HG03108 (cell line): ENCODE measurements around the gene HSPA6.
"Not testable (repeated sequence)": the region's sequence is repeated elsewhere in the genome, so short reads cannot be mapped to it uniquely, and the experiment has no call there.

ENCODE experiments used
- ATAC-seq: cut with Tn5 transposase; IDR thresholded peaks from one replicate; pipeline ENCODE4 v1.9.1; 2021; ENCODE audit warnings: moderate library complexity; ENCODE audit not compliant: unreplicated experiment

HSPA6 gene

DNA sequence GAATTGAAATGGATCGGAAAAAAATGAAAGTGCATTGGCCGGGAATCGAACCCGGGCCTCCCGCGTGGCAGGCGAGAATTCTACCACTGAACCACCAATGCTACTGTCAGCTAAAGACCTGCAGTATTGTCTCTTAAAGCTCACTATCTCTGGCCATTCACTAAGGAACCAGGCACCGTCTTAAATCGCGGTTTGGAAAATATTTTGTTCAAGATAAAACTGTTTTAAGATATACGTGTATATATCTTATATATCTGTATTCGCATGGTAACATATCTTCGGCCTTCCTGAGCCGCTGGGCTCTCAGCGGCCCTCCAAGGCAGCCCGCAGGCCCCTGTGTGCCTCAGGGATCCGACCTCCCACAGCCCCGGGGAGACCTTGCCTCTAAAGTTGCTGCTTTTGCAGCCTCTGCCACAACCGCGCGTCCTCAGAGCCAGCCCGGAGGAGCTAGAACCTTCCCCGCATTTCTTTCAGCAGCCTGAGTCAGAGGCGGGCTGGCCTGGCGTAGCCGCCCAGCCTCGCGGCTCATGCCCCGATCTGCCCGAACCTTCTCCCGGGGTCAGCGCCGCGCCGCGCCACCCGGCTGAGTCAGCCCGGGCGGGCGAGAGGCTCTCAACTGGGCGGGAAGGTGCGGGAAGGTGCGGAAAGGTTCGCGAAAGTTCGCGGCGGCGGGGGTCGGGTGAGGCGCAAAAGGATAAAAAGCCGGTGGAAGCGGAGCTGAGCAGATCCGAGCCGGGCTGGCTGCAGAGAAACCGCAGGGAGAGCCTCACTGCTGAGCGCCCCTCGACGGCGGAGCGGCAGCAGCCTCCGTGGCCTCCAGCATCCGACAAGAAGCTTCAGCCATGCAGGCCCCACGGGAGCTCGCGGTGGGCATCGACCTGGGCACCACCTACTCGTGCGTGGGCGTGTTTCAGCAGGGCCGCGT, at the start of gene HSPA6:
HSPA6 (plus strand) TSS at position 724 of the 925 bp plus-strand sequence; CDS start at position 843, 119 bp downstream.
- not testable (repeated sequence) for ATAC-seq

DNA sequence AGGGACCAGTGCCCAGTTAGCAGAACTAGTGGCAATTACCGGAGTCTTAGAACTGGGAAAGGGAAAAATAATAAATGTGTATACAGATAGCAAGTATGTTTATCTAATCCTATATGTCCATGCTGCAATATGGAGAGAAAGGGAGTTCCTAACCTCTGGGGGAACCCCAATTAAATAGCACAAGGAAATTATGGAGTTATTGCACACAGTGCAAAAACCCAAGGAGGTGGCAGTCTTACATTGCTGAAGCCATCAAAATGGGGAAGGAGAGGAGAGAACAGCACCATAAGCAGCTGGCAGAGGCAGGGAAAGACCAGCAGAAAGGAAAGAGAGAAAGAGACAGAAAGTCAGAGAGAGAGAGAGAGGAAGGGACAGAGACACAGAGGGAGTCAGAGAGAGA, 46.6 kb upstream of the HSPA6 start:
- not testable (repeated sequence) for ATAC-seq

DNA sequence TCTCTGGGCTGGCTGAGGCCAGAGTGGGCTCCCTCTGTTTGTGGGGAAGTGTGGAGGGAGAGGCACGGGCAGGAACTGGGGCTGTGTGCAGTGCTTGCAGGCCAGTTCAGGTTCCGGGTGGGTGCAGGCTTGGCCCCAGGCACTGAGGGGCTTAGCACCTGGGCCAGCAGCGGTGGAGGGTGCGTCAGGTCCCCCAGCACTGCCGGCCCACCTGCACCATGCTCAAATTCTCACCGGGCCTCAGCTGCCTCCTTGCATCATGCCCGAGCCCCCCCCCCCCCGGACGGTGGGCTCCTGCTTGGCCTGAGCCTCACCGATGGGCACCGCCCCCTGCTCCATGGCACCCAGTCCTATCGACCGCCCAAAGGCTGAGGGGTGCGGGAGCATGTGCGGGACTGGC, 45.4 kb upstream of the HSPA6 start:
- no peak for ATAC-seq

DNA sequence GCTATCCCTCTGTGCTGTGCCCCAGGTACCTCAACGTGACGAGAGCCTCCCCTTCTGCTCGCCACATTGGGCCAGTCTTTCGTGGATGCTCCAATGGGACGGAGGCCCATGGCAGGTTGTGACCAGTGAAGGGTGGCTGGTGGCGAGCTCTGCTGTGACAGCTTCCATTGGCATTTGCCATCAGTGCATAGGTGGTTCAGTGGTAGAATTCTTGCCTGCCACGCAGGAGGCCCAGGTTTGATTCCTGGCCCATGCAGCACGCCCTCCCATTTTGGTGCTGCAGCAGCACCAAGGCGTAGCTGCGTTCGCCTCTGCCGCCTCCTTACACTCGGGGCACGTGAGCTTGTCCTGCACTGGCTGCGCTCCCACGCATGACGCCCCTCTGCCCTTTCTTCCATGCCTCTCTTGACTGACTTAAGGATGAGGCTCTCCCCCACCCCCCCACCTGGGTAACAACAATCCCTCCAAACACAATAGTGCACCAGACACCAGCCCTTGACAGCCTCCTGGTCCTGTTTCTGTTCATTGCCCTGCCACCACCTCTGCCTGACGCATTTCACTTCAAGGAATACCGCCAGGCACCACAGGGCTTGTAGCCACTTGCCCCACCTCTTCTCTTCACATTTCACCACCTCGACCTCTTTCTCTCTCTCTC, 43.8 kb upstream of the HSPA6 start:
- no peak for ATAC-seq

DNA sequence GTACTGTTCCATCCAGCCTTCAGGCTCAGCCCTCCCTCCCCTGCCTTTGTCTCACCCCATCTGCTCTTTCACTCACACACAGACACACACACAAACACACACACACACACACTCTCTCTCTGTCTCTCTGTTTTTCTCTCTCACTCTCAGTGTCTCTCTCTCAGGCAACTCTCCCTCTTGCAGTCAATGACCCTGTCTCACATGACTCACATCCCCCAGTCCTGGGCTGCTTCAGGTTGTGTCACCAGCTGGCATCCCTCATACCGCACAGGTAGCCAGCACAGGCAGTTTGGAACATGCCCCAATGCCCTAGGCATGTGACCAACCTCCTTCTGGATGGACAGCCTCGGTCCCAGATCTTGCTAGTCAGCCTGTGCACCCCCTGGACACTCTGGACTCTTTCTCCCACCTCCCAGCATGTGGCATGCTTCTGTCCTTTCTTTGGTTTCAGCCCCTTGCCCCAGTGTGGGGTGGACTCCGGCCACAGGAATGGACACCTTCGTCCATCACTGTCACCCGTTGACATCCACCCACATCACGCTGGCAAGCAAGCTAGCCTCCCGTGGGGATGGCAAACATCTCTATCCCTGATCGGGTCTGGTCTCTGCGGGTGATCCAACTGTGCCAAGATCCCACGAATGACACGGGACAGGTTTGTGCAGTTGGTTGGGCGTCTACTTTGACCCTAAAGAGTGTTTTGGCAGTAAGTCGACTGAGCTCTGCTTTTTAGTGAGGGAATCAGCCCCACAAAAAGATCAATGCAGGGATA, 42.5 kb upstream of the HSPA6 start:
- no peak for ATAC-seq

DNA sequence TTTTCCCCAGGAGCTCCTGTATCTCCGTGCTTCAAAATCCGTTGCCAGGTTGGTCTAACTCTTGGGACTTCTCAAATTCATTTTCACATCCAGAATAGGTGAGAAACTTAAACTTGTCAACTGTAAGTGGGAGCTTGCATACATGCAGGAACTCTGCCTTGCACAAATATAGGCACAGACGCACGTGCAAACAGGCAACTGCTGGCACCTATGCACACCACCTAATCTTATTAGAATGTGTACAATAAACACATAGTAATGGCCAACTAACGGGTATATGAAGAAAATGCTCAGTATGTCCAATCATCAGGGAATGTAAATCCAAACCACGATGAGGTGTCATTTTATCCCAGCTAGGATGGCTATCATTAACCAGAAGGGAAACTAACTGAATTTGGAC, 41.7 kb upstream of the HSPA6 start:
- ATAC-seq: no peak

DNA sequence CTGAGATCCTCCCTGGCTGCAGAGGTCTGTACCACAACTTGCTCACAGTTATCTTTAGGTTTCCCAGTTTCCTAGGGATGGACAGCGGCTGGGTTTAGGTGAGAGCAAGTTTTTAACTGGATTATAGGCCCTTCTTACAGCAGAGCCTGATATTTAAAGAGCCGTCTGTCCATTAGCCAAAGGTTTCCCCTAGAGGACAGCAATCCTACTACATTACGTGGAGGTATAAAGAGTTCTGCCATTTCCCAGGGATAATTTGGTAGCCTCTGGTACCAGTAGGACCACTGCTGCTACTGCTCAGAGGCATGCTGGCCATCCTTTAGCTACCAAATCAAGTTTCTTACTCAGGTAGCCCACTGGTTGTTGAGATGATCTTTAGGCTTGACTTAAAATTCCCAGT, 41.0 kb upstream of the HSPA6 start:
- no peak for ATAC-seq

DNA sequence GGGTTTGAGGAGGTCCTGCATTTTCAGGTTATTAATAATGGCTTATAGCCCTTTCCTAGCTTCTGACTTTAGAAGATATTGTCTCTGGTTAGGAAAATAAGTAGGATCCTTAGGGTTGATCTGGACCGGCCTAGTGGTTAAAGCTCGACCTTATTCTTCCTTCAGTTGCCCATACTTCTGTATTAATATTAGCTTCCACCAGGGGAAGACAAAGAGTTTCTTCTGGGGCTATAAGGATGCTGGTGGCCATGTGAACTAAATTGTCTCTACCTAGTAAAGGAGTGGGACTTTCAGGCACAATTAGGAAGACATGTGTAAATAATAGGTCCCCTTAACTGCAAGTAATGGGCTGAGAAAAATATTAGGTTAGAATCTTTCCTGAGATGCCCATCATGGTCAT, 39.7 kb upstream of the HSPA6 start:
- no peak for ATAC-seq

DNA sequence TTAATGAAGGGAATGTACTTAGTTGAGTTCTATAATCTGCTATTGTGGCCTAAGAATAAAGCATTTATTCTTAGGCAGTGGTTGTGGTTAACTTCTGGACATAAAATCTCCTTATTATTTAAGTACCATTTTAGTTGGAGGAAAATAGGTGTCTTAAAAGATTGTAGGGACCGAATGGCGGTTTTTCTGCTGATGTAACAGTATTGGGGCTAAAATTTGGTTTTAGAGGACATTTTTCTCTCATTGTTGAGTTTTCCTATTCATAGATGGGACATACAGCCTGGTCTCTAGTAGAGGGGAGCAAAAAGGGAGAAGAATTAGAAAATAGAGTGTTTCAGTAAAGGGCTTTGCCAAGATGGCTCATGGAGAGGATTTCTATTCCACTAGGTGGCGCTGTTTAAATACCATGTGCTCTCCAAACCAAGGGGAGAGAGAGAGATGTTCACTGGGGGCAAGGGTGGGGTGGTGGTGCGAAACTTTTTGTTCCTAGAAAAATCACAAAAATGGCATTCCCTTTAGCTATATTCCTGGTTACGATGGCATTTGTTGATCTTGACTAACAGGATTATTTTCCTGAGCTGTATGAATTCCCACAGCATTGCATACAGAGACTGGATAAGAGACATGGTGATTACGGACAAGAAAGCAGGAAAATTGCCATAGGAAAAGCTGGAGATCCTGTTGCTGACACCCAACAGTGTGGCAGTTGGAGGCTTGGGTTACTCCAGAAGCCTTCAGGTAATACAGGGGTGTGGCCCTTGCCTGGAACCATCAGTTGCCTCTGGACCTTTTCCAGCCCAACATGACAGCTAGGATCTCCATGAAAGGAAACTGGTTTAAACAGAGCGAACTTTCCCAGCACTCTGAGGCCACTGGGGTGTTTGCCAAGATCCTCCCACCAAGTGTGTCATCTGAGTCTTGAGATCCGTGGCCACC, 37.3 kb upstream of the HSPA6 start:
- no peak for ATAC-seq

DNA sequence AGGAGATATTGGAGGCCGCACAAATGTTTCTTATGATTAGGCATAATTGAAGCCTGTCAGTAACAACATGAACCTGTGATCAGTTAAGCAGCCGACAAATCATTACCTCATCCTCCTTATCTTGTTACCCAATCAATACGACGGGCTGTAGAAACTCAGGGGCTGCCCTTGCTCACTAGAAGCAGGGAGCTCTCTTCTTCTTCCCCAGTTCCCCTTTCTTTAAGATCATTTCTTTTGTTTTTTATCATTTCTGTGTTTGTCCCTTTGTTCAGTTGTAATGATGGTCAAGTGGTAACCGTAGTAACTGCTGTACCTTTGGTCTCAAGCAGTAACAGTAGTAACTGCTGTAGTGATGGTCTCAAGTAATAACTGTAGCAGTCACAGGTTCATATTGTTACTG, 32.9 kb upstream of the HSPA6 start:
- no peak for ATAC-seq

DNA sequence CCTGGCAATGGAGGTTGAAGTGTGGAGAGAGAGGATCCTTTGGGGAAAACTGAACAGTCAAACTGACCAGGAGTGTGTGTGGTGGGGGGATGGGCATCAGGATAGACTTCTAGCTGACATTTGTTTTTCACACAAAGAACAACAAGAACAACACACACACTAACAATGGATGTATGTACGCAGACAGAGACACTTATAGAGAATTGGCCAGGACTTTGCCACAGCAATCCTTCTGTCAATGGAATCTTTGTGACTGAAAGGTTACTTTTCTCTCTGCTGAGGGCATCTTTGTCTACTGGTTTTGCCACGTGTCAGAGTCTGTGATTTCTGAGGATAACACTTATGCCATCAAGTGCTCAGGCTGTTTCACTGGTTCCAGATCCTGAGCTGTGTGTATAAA, 31.5 kb upstream of the HSPA6 start:
- ATAC-seq: no peak

DNA sequence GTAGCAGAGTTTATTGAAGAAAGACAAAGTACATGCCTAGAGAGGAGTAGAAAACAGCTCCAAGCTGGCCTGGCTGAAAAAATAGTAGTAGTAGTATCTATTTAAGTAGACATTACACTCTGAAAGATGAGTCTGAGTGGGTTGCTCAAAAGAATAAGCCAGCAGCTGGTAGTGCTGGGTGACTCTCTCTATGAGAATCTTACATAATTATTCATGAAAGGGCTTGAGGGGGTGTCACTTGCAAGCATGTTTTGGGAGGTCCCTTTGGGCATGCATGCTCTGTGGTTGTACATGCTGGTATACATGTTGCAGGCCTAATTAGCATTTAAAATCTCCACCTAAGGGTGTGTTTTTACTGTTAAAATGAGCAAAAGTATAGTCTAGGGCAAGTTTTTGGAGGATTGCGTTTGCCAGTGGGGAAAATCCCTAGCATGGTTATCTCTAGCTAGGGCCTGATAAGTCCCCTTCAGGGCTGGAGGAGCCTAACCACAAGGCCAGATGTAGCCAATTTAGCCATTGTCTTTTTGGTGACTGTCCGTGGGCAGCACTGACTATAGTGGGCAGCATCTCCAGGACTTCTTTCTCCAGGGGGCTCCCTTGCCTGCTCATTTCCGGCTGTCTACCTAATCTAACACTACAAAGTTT, 30.1 kb upstream of the HSPA6 start:
- no peak for ATAC-seq

DNA sequence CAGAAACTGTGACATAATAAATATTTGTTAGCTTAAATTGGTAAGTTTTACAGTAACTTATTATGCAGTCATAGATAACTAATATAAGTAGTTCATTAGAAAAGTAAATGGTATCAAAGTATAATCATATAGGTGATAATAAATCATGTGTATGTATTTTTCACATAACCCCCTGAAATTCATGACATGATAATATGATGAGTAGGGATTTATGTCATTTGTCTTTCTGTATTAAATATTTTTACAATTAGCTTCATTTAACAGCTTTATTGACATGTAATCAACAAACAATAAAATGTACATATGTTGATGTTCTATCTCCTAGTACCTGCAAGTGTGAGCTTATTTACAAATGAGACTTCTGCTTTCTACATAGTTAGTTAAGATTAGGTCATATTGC, 28.9 kb upstream of the HSPA6 start:
- no peak for ATAC-seq

DNA sequence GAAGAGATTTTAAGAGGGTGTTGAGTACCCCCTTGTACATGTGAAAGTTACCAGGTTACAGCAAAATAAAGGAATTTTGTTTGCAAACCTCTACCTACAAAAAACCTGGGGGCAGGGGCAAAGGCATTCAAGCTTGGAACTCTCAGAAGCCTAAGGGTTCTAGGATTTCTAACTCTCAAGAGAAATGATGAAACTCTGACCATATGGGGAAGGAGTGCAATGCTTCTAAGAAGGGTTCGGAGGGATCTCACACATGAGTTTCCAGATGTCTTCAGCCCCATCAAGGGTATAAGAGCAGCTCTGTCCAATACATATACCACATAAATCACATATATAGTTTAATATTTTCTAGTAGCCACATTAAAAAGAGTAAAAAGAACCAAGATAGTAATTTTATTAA, 26.4 kb upstream of the HSPA6 start:
- ATAC-seq: no peak

DNA sequence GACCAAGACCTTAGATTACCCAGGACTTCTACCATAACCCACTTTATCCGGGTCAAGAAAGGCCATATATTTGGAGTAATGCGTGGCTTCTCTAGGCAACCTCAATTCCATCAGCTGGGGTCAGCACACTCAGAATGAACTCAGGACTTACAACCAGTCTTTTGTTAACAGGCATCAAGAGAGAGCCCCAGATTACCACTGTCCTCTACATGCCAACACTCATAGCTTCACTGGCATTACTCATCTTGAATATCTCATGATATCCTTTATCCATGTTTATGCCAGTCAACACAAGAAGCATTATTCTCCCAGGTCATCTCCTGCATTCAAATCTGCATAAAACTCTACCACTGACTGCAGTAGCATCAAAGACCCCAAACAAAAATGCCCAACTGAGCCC, 25.7 kb upstream of the HSPA6 start:
- no peak for ATAC-seq

DNA sequence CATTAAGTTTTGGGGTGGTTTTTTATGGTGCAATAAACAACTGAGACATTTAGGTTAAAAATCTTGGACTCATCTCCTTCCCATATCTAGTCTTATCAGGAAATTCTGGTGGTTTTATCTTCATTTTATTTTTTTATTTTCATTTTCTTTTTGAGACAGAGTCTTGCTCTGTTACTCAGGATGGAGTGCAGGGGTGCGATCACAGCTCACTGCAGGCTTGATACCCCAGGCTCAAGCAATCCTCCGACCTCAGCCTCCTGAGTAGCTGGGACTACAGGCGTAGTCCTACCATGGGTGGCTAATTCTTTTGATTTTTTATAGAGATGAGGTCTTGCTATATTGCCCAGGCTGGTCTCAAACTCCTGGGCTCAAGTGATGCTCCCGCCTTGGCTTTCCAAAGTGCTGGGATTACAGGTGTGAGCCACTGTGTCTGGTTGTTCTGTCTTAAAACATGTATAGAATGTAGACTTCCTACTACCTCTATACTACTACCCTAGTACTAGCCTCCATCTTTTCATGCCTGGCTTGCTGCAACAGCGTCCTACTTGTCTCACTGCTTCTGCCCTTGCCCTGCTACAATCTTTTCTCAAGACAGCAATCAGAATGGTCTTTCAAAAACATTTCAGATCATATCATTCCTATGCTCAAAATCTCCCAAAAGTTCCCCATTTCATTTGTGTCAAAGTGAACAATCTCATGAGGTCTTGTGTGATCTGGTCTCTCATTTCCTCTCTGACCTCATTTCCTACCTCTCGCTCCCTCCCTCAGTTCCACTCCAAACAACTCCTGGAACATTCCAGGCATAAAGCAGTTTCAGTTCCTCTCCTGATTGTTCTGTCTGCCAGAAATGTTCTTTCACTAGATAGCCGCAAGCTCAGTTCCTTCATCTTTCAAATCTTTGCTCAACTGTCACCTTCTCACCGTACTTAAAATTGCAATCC, 25.0 kb upstream of the HSPA6 start:
- no peak for ATAC-seq

DNA sequence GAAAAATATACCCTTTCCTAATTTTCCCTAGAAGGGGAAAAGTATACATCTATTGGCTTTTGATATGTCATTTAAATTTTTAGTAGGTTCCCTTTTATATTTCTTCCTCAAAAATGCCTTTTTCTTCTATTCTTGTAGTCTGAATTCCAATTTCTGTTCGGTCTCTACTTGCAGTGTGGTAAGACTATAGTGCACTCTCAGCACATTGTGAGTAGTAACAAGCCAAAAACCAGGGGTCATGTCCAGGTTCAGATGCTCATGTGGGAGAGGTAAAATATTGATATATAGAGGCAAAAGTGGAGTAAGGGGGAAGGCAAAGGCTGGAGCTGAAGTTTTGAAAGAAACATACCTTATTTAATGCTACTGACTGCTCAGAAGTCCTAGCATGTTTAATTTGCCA, 23.1 kb upstream of the HSPA6 start:
- no peak for ATAC-seq

DNA sequence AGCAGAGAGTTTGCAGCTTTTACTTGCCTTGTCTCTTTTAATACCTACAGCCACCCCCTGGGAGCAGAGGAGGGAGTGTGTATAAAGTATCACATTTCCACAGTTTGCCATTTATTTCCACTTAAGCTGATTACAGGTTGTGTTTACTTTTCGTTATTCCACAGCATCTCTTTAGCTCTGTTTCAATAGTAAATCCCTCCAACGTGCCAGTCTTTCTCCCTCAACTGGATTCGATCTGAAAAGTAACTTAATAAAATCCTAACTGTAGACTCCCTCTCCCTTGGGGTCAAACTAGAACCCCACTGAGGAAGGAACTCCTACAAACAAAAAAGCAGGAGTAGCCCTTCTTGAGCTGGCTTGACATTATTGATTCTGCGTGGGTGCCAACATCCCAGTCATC, 22.2 kb upstream of the HSPA6 start:
- ATAC-seq: no peak
